GM12878 (cell line): ENCODE data around the gene ASRGL1. TPM values are rescaled to one million over a fixed set of nuclear protein-coding genes. Genes with fewer than 3 reads are reported as not detected.

Experiments used
- ATAC-seq: fragments of 200-7000 bp; cut with Tn5 transposase; 3 replicates; pipeline ENCODE4 v1.9.1; 2020; ENCODE audit warnings: mild to moderate bottlenecking, moderate library complexity
- BruUV-seq: library from RNA; stranded (reverse); fragments of 400-500 nt; replicated peaks from 2 replicates; lab custom pipeline; 2021; lab: Mats Ljungman, UMichigan
- CTCF ChIA-PET: fragments of 300-600 bp; sonication (Branson Sonifier 250); formaldehyde crosslinking; extraction: SDS; loops from one replicate; lab custom pipeline; 2021; ENCODE audit warnings: inconsistent platforms; lab: Yijun Ruan, JAX
- POLR2A ChIA-PET: fragments of 350-600 bp; formaldehyde crosslinking; extraction: SDS; loops from one replicate; lab custom pipeline; 2021; ENCODE audit warnings: inconsistent platforms; lab: Charles Lee
- RAD21 ChIA-PET: fragments of 300-600 bp; sonication (Branson Sonifier 250); formaldehyde crosslinking; loops from one replicate; lab custom pipeline; 2023; ENCODE audit warnings: antibody characterized with exemption; ENCODE audit not compliant: unreplicated experiment; lab: Charles Lee
- SMC1A ChIA-PET: fragments of 300-600 bp; sonication (Branson Sonifier 250); formaldehyde crosslinking; loops from one replicate; lab custom pipeline; 2023; ENCODE audit not compliant: unreplicated experiment, uncharacterized antibody; lab: Charles Lee
- DNase-seq: peaks from one replicate; pipeline ENCODE4 v3.0.0-alpha.2; 2011; ENCODE audit warnings: low read depth, low spot score
- FAIRE-seq: peaks from 3 replicates; lab custom pipeline; 2011; peaks lifted over from hg19 to GRCh38; lab: Jason Lieb, UNC
- H2AFZ ChIP-seq: 2 replicates; pipeline ENCODE4 v1.6.0; 2011; ENCODE audit warnings: low read depth, low read length, control low read depth; ENCODE audit not compliant: control insufficient read depth
- H3K27ac ChIP-seq: 2 replicates; pipeline ENCODE4 v1.5.1; 2011; ENCODE audit warnings: control low read depth; ENCODE audit not compliant: control insufficient read depth, insufficient read depth
- H3K27me3 ChIP-seq, 2 experiments: replicated peaks in 1 of 2; 2 replicates each; pipeline versions ENCODE4 v1.6.0 to v1.6.1; 2011; ENCODE audit warnings: low read length in 1 of 2; ENCODE audit not compliant: control insufficient read depth in 2 of 2, insufficient read depth in 2 of 2
- H3K36me3 ChIP-seq, 2 experiments: 2 replicates each; pipeline ENCODE4 v1.5.1; 2011; ENCODE audit warnings: low read length in 1 of 2; ENCODE audit not compliant: control insufficient read depth in 2 of 2, insufficient read depth in 2 of 2
- H3K4me1 ChIP-seq: 2 replicates; pipeline ENCODE4 v1.6.1; 2011; ENCODE audit warnings: mild to moderate bottlenecking, low read length, moderate library complexity, mixed read lengths; ENCODE audit not compliant: control insufficient read depth, insufficient read depth
- H3K4me2 ChIP-seq: 2 replicates; pipeline ENCODE4 v1.6.0; 2011; ENCODE audit warnings: control low read depth; ENCODE audit not compliant: control insufficient read depth, insufficient read depth
- H3K4me3 ChIP-seq: fragments of 200-600 bp; sonication (generic); 2 replicates; pipeline ENCODE4 v1.5.1; 2016
- H3K79me2 ChIP-seq: 2 replicates; pipeline ENCODE4 v1.6.0; 2011; ENCODE audit warnings: low read length; ENCODE audit not compliant: control insufficient read depth, insufficient read depth
- H3K9ac ChIP-seq: 2 replicates; pipeline ENCODE4 v1.8.0; 2011; ENCODE audit warnings: low read length, control low read depth, mixed read lengths; ENCODE audit not compliant: control insufficient read depth, insufficient read depth
- H3K9me3 ChIP-seq: replicated peaks from 3 replicates; pipeline ENCODE4 v1.5.1; 2011; ENCODE audit warnings: mild to moderate bottlenecking, low read length; ENCODE audit not compliant: control insufficient read depth, insufficient read depth
- H4K20me1 ChIP-seq: 2 replicates; pipeline ENCODE4 v1.6.0; 2011; ENCODE audit not compliant: control insufficient read depth, insufficient read depth
- CEBPB ChIP-seq, 2 experiments: fragments of 150-350 bp in 1 of 2; IDR thresholded peaks; 2 replicates each; pipeline ENCODE4 v1.6.1; 2012 to 2014; ENCODE audit warnings: low read depth in 2 of 2, low read length in 2 of 2, borderline replicate concordance in 1 of 2, inconsistent platforms in 1 of 2
- FOS ChIP-seq: IDR thresholded peaks from 3 replicates; pipeline ENCODE4 v1.6.1; 2011; ENCODE audit warnings: borderline replicate concordance; ENCODE audit not compliant: insufficient read length; ENCODE audit errors: extremely low read depth
- KAT2A ChIP-seq: conservative IDR thresholded peaks from 2 replicates; pipeline ENCODE4 v1.6.1; 2011; ENCODE audit warnings: low read depth, low read length; ENCODE audit not compliant: control insufficient read depth
- PML ChIP-seq: IDR thresholded peaks from 2 replicates; pipeline ENCODE4 v1.6.1; 2012; ENCODE audit warnings: low read length, inconsistent platforms
- STAT3 ChIP-seq: IDR thresholded peaks from 2 replicates; pipeline ENCODE4 v1.6.1; 2011; ENCODE audit warnings: low read depth, low read length, improper control_type of control experiment
- ZNF207 ChIP-seq: fragments of 450-650 bp; IDR thresholded peaks from 2 replicates; pipeline ENCODE4 v1.6.1; 2014; ENCODE audit warnings: antibody characterized with exemption, mild to moderate bottlenecking, borderline replicate concordance
- ZSCAN29 ChIP-seq: fragments of 450-650 bp; IDR thresholded peaks from 2 replicates; pipeline ENCODE4 v1.6.1; 2017; ENCODE audit warnings: mild to moderate bottlenecking, moderate library complexity
- WGBS: methylation state at CpG from one replicate; pipeline ENCODE4 v1.1.6; 2016; ENCODE audit warnings: low lambda C conversion rate; ENCODE audit not compliant: insufficient replicate concordance, insufficient coverage; ENCODE audit errors: missing lambda C conversion rate; 5-methylcytosine and 5-hydroxymethylcytosine counted together
- in situ Hi-C: fragments of 300-500 bp; cut with MboI; formaldehyde crosslinking; loops from 9 replicates; pipeline ENCODE4 v1.14.3; 2018; ENCODE audit warnings: mixed read lengths
- intact Hi-C: fragments of 100-400 bp; cut with micrococcal nuclease; formaldehyde crosslinking; loops from one replicate; pipeline ENCODE4 v1.14.2; 2022; ENCODE audit not compliant: unreplicated experiment
- polyA plus RNA-seq, 11 experiments: library from polyadenylated mRNA; depleted of rRNA in 4 of 11; unstranded in 6 of 11; stranded (reverse) in 5 of 11; fragments of >200 nt; fragmentation: Nextera tagmentation in 4 of 11; fragmentation: Illumina TruSeq in 1 of 11; extraction: Ambion mirVana in 4 of 11; extraction: Trizol in 1 of 11; gene quantifications; 1 replicate in 1 of 11; 2 replicates in 10 of 11; pipeline versions ENCODE4 v1.2.1 to v1.2.3, GENCODE V29; 2011 to 2016; ENCODE audit warnings: inconsistent platforms in 2 of 11, missing spikeins in 2 of 11, low read depth in 1 of 11
- total RNA-seq, 4 experiments: library from RNA; depleted of rRNA in 3 of 4; stranded (reverse); fragments of >200 nt in 3 of 4; fragmentation: Illumina TruSeq in 1 of 4; extraction: Trizol in 1 of 4; gene quantifications; 2 replicates each; pipeline versions ENCODE4 v1.2.1 to v1.2.3, GENCODE V29; 2013 to 2021
- TF ChIP-seq, protein P1 (sequence below): IDR thresholded peaks from 2 replicates; pipeline ENCODE4 v1.6.1; 2012; ENCODE audit warnings: low read depth, low read length, improper control_type of control experiment
- TF ChIP-seq, protein P2 (sequence below): fragments of 450-650 bp; IDR thresholded peaks from 2 replicates; pipeline ENCODE4 v1.6.1; 2014; ENCODE audit warnings: mild to moderate bottlenecking
- TF ChIP-seq, protein P3 (sequence below): IDR thresholded peaks from 2 replicates; pipeline ENCODE4 v1.6.1; 2012; ENCODE audit warnings: mild to moderate bottlenecking, low read depth, low read length
- TF ChIP-seq, protein P4 (sequence below): fragments of 450-650 bp; IDR thresholded peaks from 2 replicates; pipeline ENCODE4 v1.6.1; 2017; ENCODE audit warnings: mild to moderate bottlenecking

Gene ASRGL1
- total and polyA plus RNA-seq, 10 of the 15 experiments (the other 5 are each of a cell fraction or from before 2014, with no cell fraction given), result 0.97 to 24.5 (median 4.8) TPM

DNA sequence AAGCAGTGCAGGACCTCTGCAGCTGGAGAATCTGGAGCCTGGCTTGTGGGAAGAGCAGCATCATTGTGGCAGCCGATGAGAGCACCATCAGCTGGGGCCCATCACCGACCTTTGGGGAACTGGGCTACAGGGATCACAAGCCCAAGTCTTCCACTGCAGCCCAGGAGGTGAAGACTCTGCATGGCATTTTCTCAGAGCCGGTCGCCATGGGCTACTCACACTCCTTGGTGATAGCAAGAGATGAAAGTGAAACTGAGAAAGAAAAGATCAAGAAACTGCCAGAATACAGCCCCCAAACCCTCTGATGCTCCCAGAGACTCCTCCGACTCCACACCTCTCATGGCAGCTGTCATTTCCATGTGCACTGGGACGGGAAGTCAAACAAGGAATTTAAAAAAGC, 35.6 kb downstream of the ASRGL1 start (continued):
- TF ChIP-seq CEBPB (IDR thresholded peaks at IDR 0.05; ENCODE audit: borderline replicate concordance in 1 of 2, low read depth in 2 of 2, low read length in 2 of 2) (no peak), KAT2A (no peak), ZNF207 (no peak)
- TF ChIP-seq, protein P1, sequence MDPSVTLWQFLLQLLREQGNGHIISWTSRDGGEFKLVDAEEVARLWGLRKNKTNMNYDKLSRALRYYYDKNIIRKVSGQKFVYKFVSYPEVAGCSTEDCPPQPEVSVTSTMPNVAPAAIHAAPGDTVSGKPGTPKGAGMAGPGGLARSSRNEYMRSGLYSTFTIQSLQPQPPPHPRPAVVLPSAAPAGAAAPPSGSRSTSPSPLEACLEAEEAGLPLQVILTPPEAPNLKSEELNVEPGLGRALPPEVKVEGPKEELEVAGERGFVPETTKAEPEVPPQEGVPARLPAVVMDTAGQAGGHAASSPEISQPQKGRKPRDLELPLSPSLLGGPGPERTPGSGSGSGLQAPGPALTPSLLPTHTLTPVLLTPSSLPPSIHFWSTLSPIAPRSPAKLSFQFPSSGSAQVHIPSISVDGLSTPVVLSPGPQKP, result no peak
- TF ChIP-seq, protein P2, sequence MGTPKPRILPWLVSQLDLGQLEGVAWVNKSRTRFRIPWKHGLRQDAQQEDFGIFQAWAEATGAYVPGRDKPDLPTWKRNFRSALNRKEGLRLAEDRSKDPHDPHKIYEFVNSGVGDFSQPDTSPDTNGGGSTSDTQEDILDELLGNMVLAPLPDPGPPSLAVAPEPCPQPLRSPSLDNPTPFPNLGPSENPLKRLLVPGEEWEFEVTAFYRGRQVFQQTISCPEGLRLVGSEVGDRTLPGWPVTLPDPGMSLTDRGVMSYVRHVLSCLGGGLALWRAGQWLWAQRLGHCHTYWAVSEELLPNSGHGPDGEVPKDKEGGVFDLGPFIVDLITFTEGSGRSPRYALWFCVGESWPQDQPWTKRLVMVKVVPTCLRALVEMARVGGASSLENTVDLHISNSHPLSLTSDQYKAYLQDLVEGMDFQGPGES, result no peak

DNA sequence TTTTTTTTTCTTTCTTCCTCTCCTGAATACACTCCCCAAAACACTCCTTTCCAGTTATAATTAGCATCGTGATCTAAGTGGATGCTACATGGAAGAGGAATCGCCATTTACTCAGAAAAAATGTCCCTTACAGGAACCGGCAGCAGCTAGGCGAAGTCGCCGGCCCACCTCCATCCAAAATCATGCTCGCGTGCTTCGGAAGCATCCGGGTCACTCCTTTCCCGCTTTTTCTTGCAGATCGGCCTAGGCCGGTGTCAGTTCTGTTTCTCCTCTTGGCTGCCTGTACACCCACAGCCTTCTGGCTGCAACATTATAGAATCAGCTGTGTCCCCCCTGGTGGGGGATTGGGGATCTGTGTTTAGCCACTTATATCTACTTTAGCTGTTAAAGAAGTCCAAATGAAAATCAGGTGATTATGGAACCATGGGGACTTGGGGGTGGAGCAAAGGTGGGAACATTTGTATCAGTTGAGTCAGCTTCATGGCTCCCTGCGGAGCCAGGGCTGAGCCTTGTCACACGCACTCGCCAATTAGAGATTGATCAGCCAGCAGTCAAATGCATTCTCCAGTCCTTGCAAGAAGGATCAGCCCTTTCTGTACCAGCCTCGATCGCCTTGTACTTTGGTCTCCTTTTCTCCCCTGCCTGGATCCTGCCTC, 36.3 kb downstream of the ASRGL1 start:
- Histone ChIP-seq H3K9ac (no peak overlapping the region), H3K27me3 (no peaks in the 10 kb centered on the region), H3K27ac (no peak overlapping the region), H3K9me3 (no peaks in the 10 kb centered on the region), H3K79me2 (no peaks in the 10 kb centered on the region), H3K4me1 (no peaks in the 10 kb centered on the region; the same call in 1 of the 2 replicates), H3K4me2 (no peak overlapping the region), H2AFZ (no peak overlapping the region), H3K36me3 (no peaks in the 10 kb centered on the region), H4K20me1 (no peaks in the 10 kb centered on the region), H3K4me3 (no peak overlapping the region)
- 86% methylated on average over 18 of the region's 18 CpGs for WGBS
- intact Hi-C loops, result no loop called here
- RAD21 ChIA-PET, result no interaction called here
- in situ Hi-C loops, result no loop called here
- POLR2A ChIA-PET, result no interaction called here
- CTCF ChIA-PET, result interaction anchor here (0.6 to 2.8 kb wide), 3 partner anchors 28 to 58 kb away, joined by 3 to 20 read pairs (median 3); no protein-coding TSS in a partner anchor
- DNase-seq, result no peak
- no peak for ATAC-seq
- SMC1A ChIA-PET, result interaction anchor here (5.8 kb wide), 1 partner anchor 34 kb away, joined by 70 read pairs; the partner anchor contains the start of gene ASRGL1
- FAIRE-seq, result no peak
- BruUV-seq, result no TSS peak
- no peak for TF ChIP-seq CEBPB (IDR thresholded peaks at IDR 0.05; ENCODE audit: borderline replicate concordance in 1 of 2, low read depth in 2 of 2, low read length in 2 of 2)
- TF ChIP-seq STAT3, result no peak
- TF ChIP-seq, protein P3, sequence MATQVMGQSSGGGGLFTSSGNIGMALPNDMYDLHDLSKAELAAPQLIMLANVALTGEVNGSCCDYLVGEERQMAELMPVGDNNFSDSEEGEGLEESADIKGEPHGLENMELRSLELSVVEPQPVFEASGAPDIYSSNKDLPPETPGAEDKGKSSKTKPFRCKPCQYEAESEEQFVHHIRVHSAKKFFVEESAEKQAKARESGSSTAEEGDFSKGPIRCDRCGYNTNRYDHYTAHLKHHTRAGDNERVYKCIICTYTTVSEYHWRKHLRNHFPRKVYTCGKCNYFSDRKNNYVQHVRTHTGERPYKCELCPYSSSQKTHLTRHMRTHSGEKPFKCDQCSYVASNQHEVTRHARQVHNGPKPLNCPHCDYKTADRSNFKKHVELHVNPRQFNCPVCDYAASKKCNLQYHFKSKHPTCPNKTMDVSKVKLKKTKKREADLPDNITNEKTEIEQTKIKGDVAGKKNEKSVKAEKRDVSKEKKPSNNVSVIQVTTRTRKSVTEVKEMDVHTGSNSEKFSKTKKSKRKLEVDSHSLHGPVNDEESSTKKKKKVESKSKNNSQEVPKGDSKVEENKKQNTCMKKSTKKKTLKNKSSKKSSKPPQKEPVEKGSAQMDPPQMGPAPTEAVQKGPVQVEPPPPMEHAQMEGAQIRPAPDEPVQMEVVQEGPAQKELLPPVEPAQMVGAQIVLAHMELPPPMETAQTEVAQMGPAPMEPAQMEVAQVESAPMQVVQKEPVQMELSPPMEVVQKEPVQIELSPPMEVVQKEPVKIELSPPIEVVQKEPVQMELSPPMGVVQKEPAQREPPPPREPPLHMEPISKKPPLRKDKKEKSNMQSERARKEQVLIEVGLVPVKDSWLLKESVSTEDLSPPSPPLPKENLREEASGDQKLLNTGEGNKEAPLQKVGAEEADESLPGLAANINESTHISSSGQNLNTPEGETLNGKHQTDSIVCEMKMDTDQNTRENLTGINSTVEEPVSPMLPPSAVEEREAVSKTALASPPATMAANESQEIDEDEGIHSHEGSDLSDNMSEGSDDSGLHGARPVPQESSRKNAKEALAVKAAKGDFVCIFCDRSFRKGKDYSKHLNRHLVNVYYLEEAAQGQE, result no peak
- no peak for TF ChIP-seq FOS
- TF ChIP-seq, protein P4, sequence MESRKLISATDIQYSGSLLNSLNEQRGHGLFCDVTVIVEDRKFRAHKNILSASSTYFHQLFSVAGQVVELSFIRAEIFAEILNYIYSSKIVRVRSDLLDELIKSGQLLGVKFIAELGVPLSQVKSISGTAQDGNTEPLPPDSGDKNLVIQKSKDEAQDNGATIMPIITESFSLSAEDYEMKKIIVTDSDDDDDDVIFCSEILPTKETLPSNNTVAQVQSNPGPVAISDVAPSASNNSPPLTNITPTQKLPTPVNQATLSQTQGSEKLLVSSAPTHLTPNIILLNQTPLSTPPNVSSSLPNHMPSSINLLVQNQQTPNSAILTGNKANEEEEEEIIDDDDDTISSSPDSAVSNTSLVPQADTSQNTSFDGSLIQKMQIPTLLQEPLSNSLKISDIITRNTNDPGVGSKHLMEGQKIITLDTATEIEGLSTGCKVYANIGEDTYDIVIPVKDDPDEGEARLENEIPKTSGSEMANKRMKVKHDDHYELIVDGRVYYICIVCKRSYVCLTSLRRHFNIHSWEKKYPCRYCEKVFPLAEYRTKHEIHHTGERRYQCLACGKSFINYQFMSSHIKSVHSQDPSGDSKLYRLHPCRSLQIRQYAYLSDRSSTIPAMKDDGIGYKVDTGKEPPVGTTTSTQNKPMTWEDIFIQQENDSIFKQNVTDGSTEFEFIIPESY, result no peak
- no peak for TF ChIP-seq ZSCAN29
- TF ChIP-seq PML, result no peak
